22Rv1 (cell line): ENCODE data around the gene EIPR1.

Experiments used
- ZFX ChIP-seq: fragments of 450-650 bp; IDR thresholded peaks from 2 replicates; pipeline ENCODE4 v1.6.1; 2017; ENCODE audit warnings: antibody characterized with exemption, borderline replicate concordance
- TF ChIP-seq, protein P1 (sequence below): fragments of 450-650 bp; IDR thresholded peaks from 2 replicates; pipeline ENCODE4 v1.5.1; 2017; ENCODE audit warnings: mild to moderate bottlenecking

DNA sequence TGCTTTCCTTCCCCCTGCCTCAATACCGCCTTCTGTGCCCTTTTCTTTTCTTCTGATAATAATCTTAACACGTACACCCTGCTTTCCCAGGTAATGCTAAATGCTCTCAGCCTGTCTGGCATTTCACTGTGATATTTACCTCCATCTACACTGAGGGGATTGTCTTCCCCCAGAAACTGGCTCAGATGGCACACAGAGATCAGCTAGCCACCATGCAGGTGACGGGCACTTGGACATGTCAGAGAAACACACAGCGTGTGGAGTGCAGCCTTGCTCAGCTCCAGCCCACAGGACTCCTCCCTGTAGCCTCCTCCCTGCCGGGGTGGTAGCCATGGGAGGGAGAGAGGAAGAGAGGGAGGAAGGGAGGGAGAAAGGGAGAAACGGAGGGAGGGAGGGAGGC is 131.2 kb downstream of the EIPR1 start:
- TF ChIP-seq, protein P1, sequence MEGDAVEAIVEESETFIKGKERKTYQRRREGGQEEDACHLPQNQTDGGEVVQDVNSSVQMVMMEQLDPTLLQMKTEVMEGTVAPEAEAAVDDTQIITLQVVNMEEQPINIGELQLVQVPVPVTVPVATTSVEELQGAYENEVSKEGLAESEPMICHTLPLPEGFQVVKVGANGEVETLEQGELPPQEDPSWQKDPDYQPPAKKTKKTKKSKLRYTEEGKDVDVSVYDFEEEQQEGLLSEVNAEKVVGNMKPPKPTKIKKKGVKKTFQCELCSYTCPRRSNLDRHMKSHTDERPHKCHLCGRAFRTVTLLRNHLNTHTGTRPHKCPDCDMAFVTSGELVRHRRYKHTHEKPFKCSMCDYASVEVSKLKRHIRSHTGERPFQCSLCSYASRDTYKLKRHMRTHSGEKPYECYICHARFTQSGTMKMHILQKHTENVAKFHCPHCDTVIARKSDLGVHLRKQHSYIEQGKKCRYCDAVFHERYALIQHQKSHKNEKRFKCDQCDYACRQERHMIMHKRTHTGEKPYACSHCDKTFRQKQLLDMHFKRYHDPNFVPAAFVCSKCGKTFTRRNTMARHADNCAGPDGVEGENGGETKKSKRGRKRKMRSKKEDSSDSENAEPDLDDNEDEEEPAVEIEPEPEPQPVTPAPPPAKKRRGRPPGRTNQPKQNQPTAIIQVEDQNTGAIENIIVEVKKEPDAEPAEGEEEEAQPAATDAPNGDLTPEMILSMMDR, result no peak
- no peak for TF ChIP-seq ZFX
